ENCODE results near the gene CES5A.

CES5A gene

GRCh38 chr16:55888546-55888945 is 13.4 kb upstream of the CES5A start:
- no peak for TF ChIP-seq BCL11A (tag by site-specific recombination; IDR thresholded peaks at IDR 0.05; ENCODE audit: low read depth)
- TF ChIP-seq ZNF354C (tag by site-specific recombination; IDR thresholded peaks at IDR 0.05; ENCODE audit: borderline replicate concordance, low read depth), result no peak
- TF ChIP-seq ZNF518A (tag by site-specific recombination; conservative IDR thresholded peaks at IDR 0.05; ENCODE audit: low read depth), result no peak
- no peak for TF ChIP-seq ZBTB21 (tag by site-specific recombination; IDR thresholded peaks at IDR 0.05)
- no peak for TF ChIP-seq ZNF585B (tag by site-specific recombination; IDR thresholded peaks at IDR 0.05)
- no peak for TF ChIP-seq GLIS2 (tag by site-specific recombination; IDR thresholded peaks at IDR 0.05)
- TF ChIP-seq ZNF624 (tag by site-specific recombination; IDR thresholded peaks at IDR 0.05), result no peak
- TF ChIP-seq SALL2 (tag by site-specific recombination; IDR thresholded peaks at IDR 0.05; ENCODE audit: borderline replicate concordance), result no peak
- TF ChIP-seq ZNF837 (tag by site-specific recombination; IDR thresholded peaks at IDR 0.05), result no peak
- TF ChIP-seq ZNF596 (tag by site-specific recombination; IDR thresholded peaks at IDR 0.05), result no peak
- H3K4me3 ChIP-seq (ENCODE audit: low read depth, low read length), result no peak overlapping the region
- no peak overlapping the region for H3K27ac ChIP-seq (ENCODE audit: extremely low read depth, low read depth, low read length)
- no peaks in the 10 kb centered on the region for H3K4me1 ChIP-seq (ENCODE audit: control insufficient read depth, insufficient read depth, low read length)
- H3K36me3 ChIP-seq (ENCODE audit: control insufficient read depth in 2 of 2, insufficient read depth in 1 of 2, low read length in 2 of 2), result no peaks in the 10 kb centered on the region
- ChIA-PET POLR2A (no interaction called here), CTCF (no interaction called here)
- no peaks in the 10 kb centered on the region for H3K9me3 ChIP-seq (ENCODE audit: control insufficient read depth, insufficient read depth, low read depth, low read length)

- Histone ChIP-seq H3K36me3 (ENCODE audit: control insufficient read depth in 2 of 2, insufficient read depth in 1 of 2, low read length in 2 of 2) (no peaks in the 10 kb centered on the region), H3K27ac (ENCODE audit: extremely low read depth, low read depth, low read length) (no peak overlapping the region), H3K4me1 (ENCODE audit: control insufficient read depth, insufficient read depth, low read length) (no peaks in the 10 kb centered on the region), H3K4me3 (ENCODE audit: low read depth, low read length) (no peak overlapping the region), H3K9me3 (ENCODE audit: control insufficient read depth, insufficient read depth, low read depth, low read length) (no peaks in the 10 kb centered on the region)
- TF ChIP-seq ZNF202 (tag by site-specific recombination; IDR thresholded peaks at IDR 0.05; ENCODE audit: borderline replicate concordance) (no peak), ZBTB7A (tag by site-specific recombination; IDR thresholded peaks at IDR 0.05; ENCODE audit: low read depth) (no peak), ZNF654 (tag by site-specific recombination; IDR thresholded peaks at IDR 0.05; ENCODE audit: low read depth) (no peak), ZNF707 (tag by site-specific recombination; IDR thresholded peaks at IDR 0.05) (no peak), ZNF596 (tag by site-specific recombination; IDR thresholded peaks at IDR 0.05) (no peak), WT1 (tag by site-specific recombination; IDR thresholded peaks at IDR 0.05) (no peak), ZBTB49 (tag by site-specific recombination; IDR thresholded peaks at IDR 0.05; ENCODE audit: low read depth) (no peak), ZBTB20 (tag by site-specific recombination; IDR thresholded peaks at IDR 0.05) (no peak), ZNF639 (tag by site-specific recombination; IDR thresholded peaks at IDR 0.05) (no peak), ZNF513 (tag by site-specific recombination; IDR thresholded peaks at IDR 0.05) (no peak), ZNF473 (tag by site-specific recombination; IDR thresholded peaks at IDR 0.05) (no peak)
- ChIA-PET CTCF (no interaction called here), POLR2A (no interaction called here)
Measured at GRCh38 chr16:55876854-55877253, 1.7 kb upstream of the CES5A start.

Data from HEK293 (cell line).